Measurements from ENCODE around the gene TTC23. TPM values are rescaled to one million over a fixed set of nuclear protein-coding genes. Genes with fewer than 3 reads are reported as not detected.

TTC23 gene
- total and polyA plus RNA-seq, 2 donors (not counting 3 experiments of a cell fraction or from before 2014, with no cell fraction given): 4.1 to 27.3 TPM

DNA sequence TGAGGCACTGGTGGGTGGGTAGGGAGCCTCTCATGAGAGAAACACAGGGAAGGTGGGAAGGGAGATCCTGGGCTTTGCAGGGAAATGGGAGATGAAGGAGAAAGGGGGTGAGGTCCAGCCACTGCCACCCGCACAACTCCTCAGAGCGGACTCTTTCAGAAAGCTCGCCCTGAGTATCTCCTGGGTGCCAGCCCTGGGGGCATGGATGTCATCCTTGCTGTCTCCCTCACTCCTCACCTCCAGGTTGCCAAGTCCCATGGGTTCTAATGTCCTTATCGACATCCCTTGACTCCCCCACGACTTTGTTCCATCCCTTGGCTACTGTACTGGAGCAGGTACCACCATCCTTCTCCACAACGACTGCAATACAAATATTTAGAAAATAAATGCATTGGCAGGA lies 103.6 kb downstream of the TTC23 start:
- dilution Hi-C loops (cut with MboI; ENCODE audit: extremely low pct_ligation_motif_present, low sequenced_read_pairs): no loop called here
- H3K79me2 ChIP-seq (ENCODE audit: control insufficient read depth, insufficient read depth, low read length): no peaks in the 10 kb centered on the region
- POLR2A ChIA-PET: no interaction called here
- no peaks in the 10 kb centered on the region for H3K9me1 ChIP-seq (replicated peaks; ENCODE audit: control insufficient read depth, extremely low read depth, insufficient read depth, low read length)
- CTCF ChIA-PET: no interaction called here
- H3K9me3 ChIP-seq (replicated peaks; ENCODE audit: control insufficient read depth, insufficient read depth, low read length): no peaks in the 10 kb centered on the region
- no peaks in the 10 kb centered on the region for H3K27me3 ChIP-seq (ENCODE audit: control insufficient read depth in 2 of 2, insufficient read depth in 2 of 2, low read length in 2 of 2)
- BruUV-seq (replicated peaks): no TSS peak
- H3K36me3 ChIP-seq (ENCODE audit: control insufficient read depth in 2 of 2, extremely low read depth in 1 of 2, insufficient read depth in 2 of 2, low read length in 2 of 2): no peaks in the 10 kb centered on the region
- no peaks in the 10 kb centered on the region for H4K20me1 ChIP-seq (replicated peaks; ENCODE audit: control insufficient read depth, extremely low read depth, insufficient read depth, low read length)
- H2AFZ ChIP-seq (ENCODE audit: low read depth, low read length): no peak overlapping the region
- H3K4me2 ChIP-seq (ENCODE audit: insufficient read depth, low read length): no peak overlapping the region
- no peak overlapping the region for H3K9ac ChIP-seq (replicated peaks; ENCODE audit: extremely low read depth, insufficient read depth, low read length)
- no peak for TF ChIP-seq JUN (IDR thresholded peaks at IDR 0.05; ENCODE audit: borderline replicate concordance, insufficient read depth, insufficient read length, low read depth)
- no peak for TF ChIP-seq MYC (IDR thresholded peaks at IDR 0.05; ENCODE audit: low read depth, low read length)
- no peak for TF ChIP-seq GATA2 (IDR thresholded peaks at IDR 0.05; ENCODE audit: insufficient read depth, insufficient read length, low read depth, low read length)
- TF ChIP-seq, protein P1, sequence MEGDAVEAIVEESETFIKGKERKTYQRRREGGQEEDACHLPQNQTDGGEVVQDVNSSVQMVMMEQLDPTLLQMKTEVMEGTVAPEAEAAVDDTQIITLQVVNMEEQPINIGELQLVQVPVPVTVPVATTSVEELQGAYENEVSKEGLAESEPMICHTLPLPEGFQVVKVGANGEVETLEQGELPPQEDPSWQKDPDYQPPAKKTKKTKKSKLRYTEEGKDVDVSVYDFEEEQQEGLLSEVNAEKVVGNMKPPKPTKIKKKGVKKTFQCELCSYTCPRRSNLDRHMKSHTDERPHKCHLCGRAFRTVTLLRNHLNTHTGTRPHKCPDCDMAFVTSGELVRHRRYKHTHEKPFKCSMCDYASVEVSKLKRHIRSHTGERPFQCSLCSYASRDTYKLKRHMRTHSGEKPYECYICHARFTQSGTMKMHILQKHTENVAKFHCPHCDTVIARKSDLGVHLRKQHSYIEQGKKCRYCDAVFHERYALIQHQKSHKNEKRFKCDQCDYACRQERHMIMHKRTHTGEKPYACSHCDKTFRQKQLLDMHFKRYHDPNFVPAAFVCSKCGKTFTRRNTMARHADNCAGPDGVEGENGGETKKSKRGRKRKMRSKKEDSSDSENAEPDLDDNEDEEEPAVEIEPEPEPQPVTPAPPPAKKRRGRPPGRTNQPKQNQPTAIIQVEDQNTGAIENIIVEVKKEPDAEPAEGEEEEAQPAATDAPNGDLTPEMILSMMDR (IDR thresholded peaks at IDR 0.05; ENCODE audit: extremely low read depth in 1 of 2, insufficient read depth in 1 of 2, low read depth in 1 of 2, low read length in 2 of 2): no peak
- no peak overlapping the region for H3K4me3 ChIP-seq (replicated peaks in 1 of 3; ENCODE audit: insufficient read depth in 1 of 3, low read depth in 1 of 3, low read length in 3 of 3)
- no peak overlapping the region for H3K27ac ChIP-seq (ENCODE audit: insufficient read depth, low read depth, low read length)
- H3K4me1 ChIP-seq (ENCODE audit: control insufficient read depth, extremely low read depth, insufficient read depth, low read length): no peaks in the 10 kb centered on the region
- no peak for DNase-seq (ENCODE audit: low read depth, low spot score)
- intact Hi-C loops (cut with micrococcal nuclease): no loop called here
- FAIRE-seq: no peak

DNA sequence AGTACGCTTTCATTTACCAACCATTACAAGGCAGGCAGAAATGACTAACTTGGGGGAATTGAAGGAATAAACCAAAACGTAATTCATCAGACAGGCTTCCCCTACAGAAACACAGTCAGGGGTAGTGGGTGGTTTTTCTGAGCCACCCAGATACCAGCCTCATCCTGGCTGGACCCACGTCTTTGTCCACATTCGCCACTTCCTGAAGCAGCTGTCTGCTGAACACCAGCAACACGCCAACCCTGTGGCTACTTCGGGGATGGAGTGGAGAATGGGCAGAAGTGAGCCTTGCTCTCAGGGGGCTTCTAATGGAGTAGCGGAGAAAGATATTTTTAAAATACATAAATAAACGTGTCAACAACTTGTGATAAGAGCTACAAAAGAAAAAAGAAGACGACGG lies 104.4 kb downstream of the TTC23 start:
- Histone ChIP-seq H3K79me2 (ENCODE audit: control insufficient read depth, insufficient read depth, low read length) (no peaks in the 10 kb centered on the region), H3K27ac (ENCODE audit: insufficient read depth, low read depth, low read length) (no peak overlapping the region), H4K20me1 (replicated peaks; ENCODE audit: control insufficient read depth, extremely low read depth, insufficient read depth, low read length) (no peaks in the 10 kb centered on the region), H2AFZ (ENCODE audit: low read depth, low read length) (no peak overlapping the region), H3K4me2 (ENCODE audit: insufficient read depth, low read length) (no peak overlapping the region), H3K4me1 (ENCODE audit: control insufficient read depth, extremely low read depth, insufficient read depth, low read length) (no peaks in the 10 kb centered on the region), H3K9ac (replicated peaks; ENCODE audit: extremely low read depth, insufficient read depth, low read length) (no peak overlapping the region), H3K36me3 (ENCODE audit: control insufficient read depth in 2 of 2, extremely low read depth in 1 of 2, insufficient read depth in 2 of 2, low read length in 2 of 2) (no peaks in the 10 kb centered on the region), H3K9me3 (replicated peaks; ENCODE audit: control insufficient read depth, insufficient read depth, low read length) (no peaks in the 10 kb centered on the region), H3K4me3 (replicated peaks in 1 of 3; ENCODE audit: insufficient read depth in 1 of 3, low read depth in 1 of 3, low read length in 3 of 3) (no peak overlapping the region), H3K27me3 (ENCODE audit: control insufficient read depth in 2 of 2, insufficient read depth in 2 of 2, low read length in 2 of 2) (no peaks in the 10 kb centered on the region), H3K9me1 (replicated peaks; ENCODE audit: control insufficient read depth, extremely low read depth, insufficient read depth, low read length) (no peaks in the 10 kb centered on the region)
- BruUV-seq (replicated peaks): no TSS peak
- POLR2A ChIA-PET: no interaction called here
- CTCF ChIA-PET: no interaction called here
- no peak for DNase-seq (ENCODE audit: low read depth, low spot score)
- dilution Hi-C loops (cut with MboI; ENCODE audit: extremely low pct_ligation_motif_present, low sequenced_read_pairs): no loop called here
- no peak for TF ChIP-seq POLR2A (IDR thresholded peaks at IDR 0.05; ENCODE audit: low read depth, low read length)
- TF ChIP-seq JUN (IDR thresholded peaks at IDR 0.05; ENCODE audit: borderline replicate concordance, insufficient read depth, insufficient read length, low read depth): no peak
- no peak for TF ChIP-seq FOS (IDR thresholded peaks at IDR 0.05; ENCODE audit: borderline replicate concordance, insufficient read depth, low read length)
- TF ChIP-seq, protein P1 (IDR thresholded peaks at IDR 0.05; ENCODE audit: extremely low read depth in 1 of 2, insufficient read depth in 1 of 2, low read depth in 1 of 2, low read length in 2 of 2): no peak
- no peak for TF ChIP-seq GATA2 (IDR thresholded peaks at IDR 0.05; ENCODE audit: insufficient read depth, insufficient read length, low read depth, low read length)
- TF ChIP-seq, protein P2, sequence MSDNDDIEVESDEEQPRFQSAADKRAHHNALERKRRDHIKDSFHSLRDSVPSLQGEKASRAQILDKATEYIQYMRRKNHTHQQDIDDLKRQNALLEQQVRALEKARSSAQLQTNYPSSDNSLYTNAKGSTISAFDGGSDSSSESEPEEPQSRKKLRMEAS (IDR thresholded peaks at IDR 0.05; ENCODE audit: insufficient read depth, insufficient read length): no peak
- no peak for TF ChIP-seq EZH2 (IDR thresholded peaks at IDR 0.05; ENCODE audit: borderline replicate concordance, low read depth, low read length, severe bottlenecking)
- TF ChIP-seq POLR2AphosphoS5 (IDR thresholded peaks at IDR 0.05; ENCODE audit: insufficient read depth, low read depth, low read length): no peak
- no peak for TF ChIP-seq MYC (IDR thresholded peaks at IDR 0.05; ENCODE audit: low read depth, low read length)
- FAIRE-seq: no peak
- intact Hi-C loops (cut with micrococcal nuclease): no loop called here

Data from endothelial cell of umbilical vein (primary cell).